H9 (cell line): ENCODE data around the gene WEE2. TPM values are rescaled to one million over a fixed set of nuclear protein-coding genes. Genes with fewer than 3 reads are reported as not detected.
A peak's percentile ranks its signal among the peaks of the same experiment; 100 is the strongest.

Experiments
- DNase-seq: peaks from one replicate; pipeline ENCODE4 v3.0.0-alpha.2; 2017
- H2AFZ ChIP-seq: one replicate; pipeline ENCODE4 v1.6.1; 2013; ENCODE audit warnings: mild to moderate bottlenecking, low read length, control low read depth, moderate library complexity
- H2AK5ac ChIP-seq: 2 replicates; pipeline ENCODE4 v1.6.1; 2013; ENCODE audit warnings: low read length, control low read depth, mixed read lengths; ENCODE audit not compliant: insufficient read length
- H2BK120ac ChIP-seq: one replicate; pipeline ENCODE4 v1.6.1; 2013; ENCODE audit warnings: low read depth, mild to moderate bottlenecking, low read length, control low read depth, inconsistent platforms; ENCODE audit not compliant: poor library complexity, severe bottlenecking
- H2BK12ac ChIP-seq: 2 replicates; pipeline ENCODE4 v1.6.1; 2013; ENCODE audit warnings: low read length, control low read depth, mixed read lengths, low read depth; ENCODE audit not compliant: insufficient read length
- H2BK15ac ChIP-seq: 2 replicates; pipeline ENCODE4 v1.6.1; 2013; ENCODE audit warnings: low read depth, low read length, control low read depth
- H2BK20ac ChIP-seq: one replicate; pipeline ENCODE4 v1.6.1; 2013; ENCODE audit warnings: low read depth, mild to moderate bottlenecking, low read length, control low read depth, inconsistent platforms; ENCODE audit not compliant: poor library complexity, severe bottlenecking
- H2BK5ac ChIP-seq: 2 replicates; pipeline ENCODE4 v1.6.1; 2013; ENCODE audit warnings: low read length, control low read depth, mixed read lengths; ENCODE audit not compliant: insufficient read length
- H3K14ac ChIP-seq: 2 replicates; pipeline ENCODE4 v1.6.1; 2013; ENCODE audit warnings: low read length, control low read depth; ENCODE audit not compliant: insufficient read depth
- H3K18ac ChIP-seq: 2 replicates; pipeline ENCODE4 v1.6.1; 2013; ENCODE audit warnings: low read depth, mild to moderate bottlenecking, mixed read lengths, low read length, control low read depth; ENCODE audit not compliant: insufficient read length
- H3K23ac ChIP-seq: 2 replicates; pipeline ENCODE4 v1.6.1; 2013; ENCODE audit warnings: low read length, control low read depth, mixed read lengths, low read depth; ENCODE audit not compliant: insufficient read length
- H3K23me2 ChIP-seq: 2 replicates; pipeline ENCODE4 v1.6.1; 2013; ENCODE audit warnings: low read depth, mild to moderate bottlenecking, mixed read lengths, low read length, control low read depth; ENCODE audit not compliant: insufficient read length, poor library complexity, severe bottlenecking
- H3K27ac ChIP-seq: 2 replicates; pipeline ENCODE4 v1.5.1; 2013; ENCODE audit warnings: low read length, control low read depth, mixed read lengths, low read depth; ENCODE audit not compliant: insufficient read length
- H3K27me3 ChIP-seq: 2 replicates; pipeline ENCODE4 v1.6.1; 2013; ENCODE audit warnings: low read length, control low read depth, inconsistent platforms; ENCODE audit not compliant: insufficient read depth
- H3K4ac ChIP-seq: 2 replicates; pipeline ENCODE4 v1.6.1; 2013; ENCODE audit warnings: low read depth, mild to moderate bottlenecking, control low read depth, inconsistent platforms, low read length, moderate library complexity
- H3K4me1 ChIP-seq: 2 replicates; pipeline ENCODE4 v1.6.1; 2013; ENCODE audit warnings: low read length, control low read depth, inconsistent platforms; ENCODE audit not compliant: insufficient read depth
- H3K4me2 ChIP-seq: 2 replicates; pipeline ENCODE4 v1.6.1; 2013; ENCODE audit warnings: low read length, control low read depth, mixed read lengths; ENCODE audit not compliant: insufficient read length, insufficient read depth
- H3K56ac ChIP-seq: 2 replicates; pipeline ENCODE4 v1.6.1; 2013; ENCODE audit warnings: low read depth, mild to moderate bottlenecking, mixed read lengths, low read length, control low read depth; ENCODE audit not compliant: insufficient read length
- H3K79me1 ChIP-seq: 2 replicates; pipeline ENCODE4 v1.6.1; 2013; ENCODE audit warnings: low read depth, mild to moderate bottlenecking, moderate library complexity, low read length, control low read depth, inconsistent platforms; ENCODE audit not compliant: insufficient read depth, poor library complexity, severe bottlenecking
- H3K79me2 ChIP-seq: 2 replicates; pipeline ENCODE4 v1.6.1; 2013; ENCODE audit warnings: low read length, control low read depth, inconsistent platforms; ENCODE audit not compliant: insufficient read depth
- H3K9ac ChIP-seq: 2 replicates; pipeline ENCODE4 v1.6.1; 2013; ENCODE audit warnings: low read length, control low read depth, mixed read lengths; ENCODE audit not compliant: insufficient read length; ENCODE audit errors: extremely low read depth
- H3K9me3 ChIP-seq: one replicate; pipeline ENCODE4 v1.6.1; 2013; ENCODE audit warnings: low read depth, low read length, inconsistent platforms; ENCODE audit not compliant: control insufficient read depth
- H3T11ph ChIP-seq: one replicate; pipeline ENCODE4 v1.6.1; 2013; ENCODE audit warnings: mild to moderate bottlenecking, low read length, control low read depth, inconsistent platforms
- H4K20me1 ChIP-seq: one replicate; pipeline ENCODE4 v1.6.1; 2013; ENCODE audit not compliant: control insufficient read depth, insufficient read length, insufficient read depth
- H4K5ac ChIP-seq: 2 replicates; pipeline ENCODE4 v1.6.1; 2013; ENCODE audit warnings: low read depth, mild to moderate bottlenecking, mixed read lengths, low read length, control low read depth; ENCODE audit not compliant: insufficient read length
- H4K8ac ChIP-seq: replicated peaks from 2 replicates; pipeline ENCODE4 v1.6.1; 2013; ENCODE audit warnings: low read length, control low read depth, mixed read lengths, low read depth; ENCODE audit not compliant: insufficient read length
- H4K91ac ChIP-seq: 2 replicates; pipeline ENCODE4 v1.6.1; 2013; ENCODE audit warnings: low read depth, mild to moderate bottlenecking, moderate library complexity, mixed read lengths, low read length, control low read depth; ENCODE audit not compliant: insufficient read length
- H3K27ac Mint-ChIP-seq, 3 experiments: 2 replicates in 2 of 3; 3 replicates in 1 of 3; pipeline ENCODE4 v1.8.0; 2020 to 2021; ENCODE audit warnings: mixed read lengths in 3 of 3, mild to moderate bottlenecking in 1 of 3, moderate library complexity in 1 of 3
- H3K27me3 Mint-ChIP-seq: 2 replicates; pipeline ENCODE4 v1.8.0; 2021; ENCODE audit warnings: low read depth, mild to moderate bottlenecking, moderate library complexity, mixed read lengths
- H3K36me3 Mint-ChIP-seq, 3 experiments: 2 replicates in 2 of 3; 3 replicates in 1 of 3; pipeline ENCODE4 v1.8.0; 2020 to 2021; ENCODE audit warnings: low read depth in 3 of 3, mixed read lengths in 3 of 3; ENCODE audit not compliant: insufficient read depth in 1 of 3
- H3K4me1 Mint-ChIP-seq, 2 experiments: 2 replicates each; pipeline ENCODE4 v1.8.0; 2020; ENCODE audit warnings: mixed read lengths in 2 of 2
- H3K4me3 Mint-ChIP-seq, 2 experiments: 2 replicates in 1 of 2; 3 replicates in 1 of 2; pipeline ENCODE4 v1.8.0; 2020 to 2021; ENCODE audit warnings: mild to moderate bottlenecking in 2 of 2, mixed read lengths in 2 of 2, moderate library complexity in 1 of 2
- H3K9me3 Mint-ChIP-seq, 2 experiments: 2 replicates in 1 of 2; 3 replicates in 1 of 2; pipeline ENCODE4 v1.8.0; 2020; ENCODE audit warnings: mild to moderate bottlenecking in 2 of 2, mixed read lengths in 2 of 2, moderate library complexity in 1 of 2
- WGBS: extraction: QIAGEN DNeasy Blood & Tissue Kit; methylation state at CpG from one replicate; pipeline ENCODE4 v1.1.7; 2013; ENCODE audit warnings: missing lambda C conversion rate, low lambda C conversion rate, mixed read lengths; ENCODE audit not compliant: insufficient read length; ENCODE audit errors: extremely low coverage; 5-methylcytosine and 5-hydroxymethylcytosine counted together
- total RNA-seq: library from RNA; stranded (reverse); gene quantifications from 2 replicates; pipeline ENCODE4 v1.2.1, GENCODE V29; 2021
- TF ChIP-seq, protein P1 (sequence below): fragments of 200-600 bp; sonication (generic); conservative IDR thresholded peaks from 3 replicates; pipeline ENCODE4 v1.8.0; 2021; ENCODE audit warnings: antibody characterized with exemption, mild to moderate bottlenecking

Gene WEE2
- total RNA-seq, 1 experiment from 2014 or later = not detected

DNA sequence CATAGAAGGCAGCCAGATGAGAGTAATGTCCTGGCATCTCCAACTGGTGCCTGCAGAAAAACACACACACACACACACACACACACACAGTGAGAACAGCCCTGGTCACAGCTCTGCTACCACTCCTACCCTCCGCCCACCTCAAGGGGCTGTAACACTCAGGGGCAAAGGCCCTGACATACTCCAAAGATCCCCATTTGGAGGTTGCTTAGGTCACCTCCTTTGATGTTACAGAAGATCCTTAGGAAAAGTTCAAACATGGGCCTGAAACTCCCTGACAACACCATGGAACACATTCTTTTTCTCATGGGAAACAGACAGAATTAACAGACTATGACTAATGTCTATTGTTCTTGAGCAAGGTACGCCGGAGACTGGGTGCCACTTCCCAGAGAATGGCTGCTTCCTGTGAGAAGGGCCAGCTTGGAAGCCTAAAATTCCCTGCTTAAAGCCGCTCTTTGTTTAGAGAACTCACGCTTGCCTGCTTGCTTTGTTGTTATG is 33.9 kb upstream of the WEE2 start:
- H3K36me3 Mint-ChIP-seq = peaks cover 20 to 40% (median 27%) of the 10 kb centered on the region in 3 experiments
- Histone ChIP-seq H3K79me2 (no peaks in the 10 kb centered on the region), H3T11ph (no peak overlapping the region), H3K56ac (no peak overlapping the region), H3K27ac (no peak overlapping the region), H2BK5ac (no peak overlapping the region), H3K23me2 (no peaks in the 10 kb centered on the region), H3K23ac (no peak overlapping the region), H4K5ac (peak overlapping the region; percentile 22), H4K8ac (no peak overlapping the region), H3K4ac (no peak overlapping the region), H3K4me1 (peaks cover 5% of the 10 kb centered on the region; the same call in 1 of the 2 replicates), H2BK12ac (no peak overlapping the region), H2AFZ (no peak overlapping the region), H3K14ac (peak overlapping the region; percentile 16; the same call in 1 of the 2 replicates), H3K27me3 (no peaks in the 10 kb centered on the region), H2AK5ac (no peak overlapping the region), H3K9me3 (no peaks in the 10 kb centered on the region), H3K9ac (no peak overlapping the region), H4K91ac (no peak overlapping the region), H3K18ac (peak overlapping the region; percentile 23), H3K4me2 (no peak overlapping the region), H2BK15ac (no peak overlapping the region), H2BK20ac (no peak overlapping the region), H2BK120ac (no peak overlapping the region), H4K20me1 (no peaks in the 10 kb centered on the region), H3K79me1 (no peaks in the 10 kb centered on the region)
- no peaks in the 10 kb centered on the region for H3K27me3 Mint-ChIP-seq
- H3K4me3 Mint-ChIP-seq = peak overlapping the region in 1 of 2 experiments; percentile 42; a peak in 2 of 5 replicates
- H3K4me1 Mint-ChIP-seq = peaks cover 7 to 14% of the 10 kb centered on the region in 2 experiments
- H3K27ac Mint-ChIP-seq = peak overlapping the region; percentile 78 to 97 (median 85); a peak in 5 of 7 replicates
- TF ChIP-seq, protein P1, sequence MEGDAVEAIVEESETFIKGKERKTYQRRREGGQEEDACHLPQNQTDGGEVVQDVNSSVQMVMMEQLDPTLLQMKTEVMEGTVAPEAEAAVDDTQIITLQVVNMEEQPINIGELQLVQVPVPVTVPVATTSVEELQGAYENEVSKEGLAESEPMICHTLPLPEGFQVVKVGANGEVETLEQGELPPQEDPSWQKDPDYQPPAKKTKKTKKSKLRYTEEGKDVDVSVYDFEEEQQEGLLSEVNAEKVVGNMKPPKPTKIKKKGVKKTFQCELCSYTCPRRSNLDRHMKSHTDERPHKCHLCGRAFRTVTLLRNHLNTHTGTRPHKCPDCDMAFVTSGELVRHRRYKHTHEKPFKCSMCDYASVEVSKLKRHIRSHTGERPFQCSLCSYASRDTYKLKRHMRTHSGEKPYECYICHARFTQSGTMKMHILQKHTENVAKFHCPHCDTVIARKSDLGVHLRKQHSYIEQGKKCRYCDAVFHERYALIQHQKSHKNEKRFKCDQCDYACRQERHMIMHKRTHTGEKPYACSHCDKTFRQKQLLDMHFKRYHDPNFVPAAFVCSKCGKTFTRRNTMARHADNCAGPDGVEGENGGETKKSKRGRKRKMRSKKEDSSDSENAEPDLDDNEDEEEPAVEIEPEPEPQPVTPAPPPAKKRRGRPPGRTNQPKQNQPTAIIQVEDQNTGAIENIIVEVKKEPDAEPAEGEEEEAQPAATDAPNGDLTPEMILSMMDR = no peak
- peak; percentile 55 for DNase-seq
- WGBS = no CpG with 5 or more reads among the region's 5 CpGs
- peaks cover 2 to 3% of the 10 kb centered on the region in 2 experiments; a peak in 3 of 5 replicates for H3K9me3 Mint-ChIP-seq
